ENCODE data around the gene ASIP. TPM values are rescaled to one million over a fixed set of nuclear protein-coding genes. Genes with fewer than 3 reads are reported as not detected.

Gene ASIP
- total RNA-seq, 1 experiment from 2014 or later: not detected

DNA sequence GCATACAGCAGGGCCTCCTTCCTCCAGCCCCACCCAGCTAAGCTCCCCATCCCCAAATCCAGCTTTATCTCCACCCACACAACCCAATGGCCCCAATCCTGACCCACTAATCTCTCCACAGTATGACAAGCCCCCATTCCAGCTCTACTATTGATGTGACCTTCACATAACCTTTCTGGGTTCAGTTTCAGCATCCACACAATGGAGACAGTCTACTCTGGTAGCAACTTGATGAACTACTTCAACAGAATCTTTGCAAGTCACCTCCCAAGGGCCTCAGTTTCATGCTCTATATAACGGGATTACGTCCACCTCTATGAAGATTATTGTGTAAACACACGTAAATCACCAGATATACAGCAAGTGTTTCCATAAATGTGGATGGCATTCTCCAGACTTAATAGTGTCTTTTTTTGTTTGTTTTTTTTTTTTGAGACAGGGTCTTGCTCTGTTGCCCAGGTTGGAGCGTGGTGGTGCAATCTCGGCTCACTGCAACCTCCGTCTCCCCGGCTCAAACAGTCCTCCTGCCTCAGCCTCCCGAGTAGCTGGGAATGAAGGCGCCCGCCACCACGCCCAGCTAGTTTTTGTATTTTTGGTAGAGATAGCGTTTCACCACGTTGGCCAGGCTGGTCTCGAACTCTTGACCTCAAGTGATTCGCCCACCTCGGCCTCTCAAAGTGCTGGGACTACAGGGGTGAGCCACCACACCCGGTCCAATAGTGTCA lies 60.5 kb downstream of the ASIP start:
- Histone ChIP-seq H3T11ph (ENCODE audit: low read length) (no peak overlapping the region), H2BK20ac (ENCODE audit: low read depth, low read length, poor library complexity, severe bottlenecking) (no peak overlapping the region), H3K56ac (ENCODE audit: insufficient read length, low read depth, low read length) (no peak overlapping the region), H3K14ac (ENCODE audit: insufficient read depth, low read length) (no peak overlapping the region), H3K27ac (ENCODE audit: insufficient read length, low read depth, low read length) (no peak overlapping the region), H2BK5ac (ENCODE audit: insufficient read length, low read length) (no peak overlapping the region), H4K91ac (ENCODE audit: insufficient read length, low read depth, low read length) (no peak overlapping the region), H3K9ac (ENCODE audit: extremely low read depth, insufficient read length, low read length) (peak overlapping the region; percentile 70), H2AFZ (ENCODE audit: low read length) (no peak overlapping the region), H3K27me3 (ENCODE audit: insufficient read depth, low read length) (no peaks in the 10 kb centered on the region), H3K4me2 (ENCODE audit: insufficient read depth, insufficient read length, low read length) (peak overlapping the region; percentile 61), H4K20me1 (ENCODE audit: control insufficient read depth, insufficient read depth, insufficient read length) (no peaks in the 10 kb centered on the region), H3K4me1 (ENCODE audit: insufficient read depth, low read length) (no peaks in the 10 kb centered on the region), H3K18ac (ENCODE audit: insufficient read length, low read depth, low read length) (no peak overlapping the region), H2AK5ac (ENCODE audit: insufficient read length, low read length) (no peak overlapping the region), H2BK12ac (ENCODE audit: insufficient read length, low read depth, low read length) (no peak overlapping the region), H3K4ac (ENCODE audit: low read depth, low read length) (no peak overlapping the region), H3K23ac (ENCODE audit: insufficient read length, low read depth, low read length) (no peak overlapping the region), H4K8ac (replicated peaks; ENCODE audit: insufficient read length, low read depth, low read length) (no peak overlapping the region), H4K5ac (ENCODE audit: insufficient read length, low read depth, low read length) (no peak overlapping the region), H3K79me2 (ENCODE audit: insufficient read depth, low read length) (peaks cover 33% of the 10 kb centered on the region; the same call in 1 of the 2 replicates), H3K79me1 (ENCODE audit: insufficient read depth, low read depth, low read length, poor library complexity, severe bottlenecking) (peaks cover 4% of the 10 kb centered on the region), H2BK15ac (ENCODE audit: low read depth, low read length) (no peak overlapping the region), H2BK120ac (ENCODE audit: low read depth, low read length, poor library complexity, severe bottlenecking) (no peak overlapping the region), H3K9me3 (ENCODE audit: control insufficient read depth, low read depth, low read length) (no peaks in the 10 kb centered on the region), H3K23me2 (ENCODE audit: insufficient read length, low read depth, low read length, poor library complexity, severe bottlenecking) (peaks cover 5% of the 10 kb centered on the region)
- no CpG with 5 or more reads among the region's 17 CpGs for WGBS (ENCODE audit: extremely low coverage, insufficient read length, low lambda C conversion rate)
- Mint-ChIP-seq H3K27ac (peak overlapping the region in 1 of 3 experiments; percentile 94; a peak in 3 of 7 replicates), H3K4me3 (peak overlapping the region in 1 of 2 experiments; percentile 96; a peak in 3 of 5 replicates), H3K27me3 (ENCODE audit: low read depth) (no peaks in the 10 kb centered on the region), H3K9me3 (no peaks in the 10 kb centered on the region; a peak in 1 of 5 replicates), H3K4me1 (peaks cover 3 to 7% of the 10 kb centered on the region in 2 experiments; a peak in 3 of 4 replicates), H3K36me3 (ENCODE audit: insufficient read depth in 1 of 3, low read depth in 3 of 3) (peaks cover 15 to 20% (median 16%) of the 10 kb centered on the region in 3 experiments)
- TF ChIP-seq CTCF (conservative IDR thresholded peaks at IDR 0.05): no peak
- DNase-seq: no peak

Measured in H9 (cell line).